ENCODE data around the gene CHD3. TPM values are rescaled to one million over a fixed set of nuclear protein-coding genes. Genes with fewer than 3 reads are reported as not detected.

Gene CHD3
- total and polyA plus RNA-seq, 2 of the 13 experiments (the other 11 are each of a cell fraction or from before 2014, with no cell fraction given) = 2.7 to 3.7 TPM

DNA sequence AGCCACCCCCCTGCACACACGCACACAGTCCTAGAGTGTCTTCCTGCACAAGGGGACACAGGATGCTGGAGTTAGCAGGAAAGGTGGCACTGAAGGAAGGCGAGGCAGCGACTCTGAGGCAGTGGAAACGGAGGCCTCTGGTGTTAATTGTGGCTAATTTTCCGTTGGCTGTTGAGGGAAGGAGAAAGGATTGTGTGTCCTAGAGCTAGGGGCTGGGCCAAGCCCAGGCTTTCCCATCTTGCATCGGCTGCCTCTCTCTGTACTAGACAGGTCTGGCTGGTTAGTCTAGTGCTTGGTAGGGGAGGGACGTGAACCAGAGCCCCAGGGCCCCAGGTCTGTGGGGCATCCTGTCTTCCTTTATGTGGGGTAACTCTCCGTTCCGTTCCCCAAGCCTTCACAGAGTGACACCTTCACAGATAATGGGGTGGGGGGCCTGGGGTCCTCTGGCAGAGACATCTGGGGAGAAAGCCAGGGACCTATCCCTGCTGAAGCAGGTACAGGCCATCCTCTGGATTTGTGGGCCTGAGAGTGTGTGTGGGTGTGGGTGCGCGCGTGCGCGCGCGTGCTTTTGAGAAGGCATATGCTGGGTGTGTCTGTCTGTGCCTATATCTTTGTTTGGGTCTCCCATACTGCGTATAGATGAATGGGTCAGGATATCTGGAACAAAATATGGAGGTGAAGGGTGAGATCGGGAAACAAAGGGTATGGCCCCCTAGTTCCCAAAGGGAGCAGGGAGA lies at the start of gene CHD3 (continued):
- TF ChIP-seq, protein P1, sequence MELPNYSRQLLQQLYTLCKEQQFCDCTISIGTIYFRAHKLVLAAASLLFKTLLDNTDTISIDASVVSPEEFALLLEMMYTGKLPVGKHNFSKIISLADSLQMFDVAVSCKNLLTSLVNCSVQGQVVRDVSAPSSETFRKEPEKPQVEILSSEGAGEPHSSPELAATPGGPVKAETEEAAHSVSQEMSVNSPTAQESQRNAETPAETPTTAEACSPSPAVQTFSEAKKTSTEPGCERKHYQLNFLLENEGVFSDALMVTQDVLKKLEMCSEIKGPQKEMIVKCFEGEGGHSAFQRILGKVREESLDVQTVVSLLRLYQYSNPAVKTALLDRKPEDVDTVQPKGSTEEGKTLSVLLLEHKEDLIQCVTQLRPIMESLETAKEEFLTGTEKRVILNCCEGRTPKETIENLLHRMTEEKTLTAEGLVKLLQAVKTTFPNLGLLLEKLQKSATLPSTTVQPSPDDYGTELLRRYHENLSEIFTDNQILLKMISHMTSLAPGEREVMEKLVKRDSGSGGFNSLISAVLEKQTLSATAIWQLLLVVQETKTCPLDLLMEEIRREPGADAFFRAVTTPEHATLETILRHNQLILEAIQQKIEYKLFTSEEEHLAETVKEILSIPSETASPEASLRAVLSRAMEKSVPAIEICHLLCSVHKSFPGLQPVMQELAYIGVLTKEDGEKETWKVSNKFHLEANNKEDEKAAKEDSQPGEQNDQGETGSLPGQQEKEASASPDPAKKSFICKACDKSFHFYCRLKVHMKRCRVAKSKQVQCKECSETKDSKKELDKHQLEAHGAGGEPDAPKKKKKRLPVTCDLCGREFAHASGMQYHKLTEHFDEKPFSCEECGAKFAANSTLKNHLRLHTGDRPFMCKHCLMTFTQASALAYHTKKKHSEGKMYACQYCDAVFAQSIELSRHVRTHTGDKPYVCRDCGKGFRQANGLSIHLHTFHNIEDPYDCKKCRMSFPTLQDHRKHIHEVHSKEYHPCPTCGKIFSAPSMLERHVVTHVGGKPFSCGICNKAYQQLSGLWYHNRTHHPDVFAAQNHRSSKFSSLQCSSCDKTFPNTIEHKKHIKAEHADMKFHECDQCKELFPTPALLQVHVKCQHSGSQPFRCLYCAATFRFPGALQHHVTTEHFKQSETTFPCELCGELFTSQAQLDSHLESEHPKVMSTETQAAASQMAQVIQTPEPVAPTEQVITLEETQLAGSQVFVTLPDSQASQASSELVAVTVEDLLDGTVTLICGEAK (IDR thresholded peaks at IDR 0.05) = no peak
- TF ChIP-seq, protein P1 (CRISPR knock-in tag; IDR thresholded peaks at IDR 0.05) = 0 out of 2 replicates have a peak, but pooled peaks have one; percentile 52
- no peak for TF ChIP-seq SNAI1 (CRISPR knock-in tag; IDR thresholded peaks at IDR 0.05; ENCODE audit: borderline replicate concordance)
- no peak for TF ChIP-seq FOXP4 (CRISPR knock-in tag; IDR thresholded peaks at IDR 0.05)
- no peak for TF ChIP-seq SMARCE1 (IDR thresholded peaks at IDR 0.05; ENCODE audit: borderline replicate concordance)
- TF ChIP-seq, protein P2, sequence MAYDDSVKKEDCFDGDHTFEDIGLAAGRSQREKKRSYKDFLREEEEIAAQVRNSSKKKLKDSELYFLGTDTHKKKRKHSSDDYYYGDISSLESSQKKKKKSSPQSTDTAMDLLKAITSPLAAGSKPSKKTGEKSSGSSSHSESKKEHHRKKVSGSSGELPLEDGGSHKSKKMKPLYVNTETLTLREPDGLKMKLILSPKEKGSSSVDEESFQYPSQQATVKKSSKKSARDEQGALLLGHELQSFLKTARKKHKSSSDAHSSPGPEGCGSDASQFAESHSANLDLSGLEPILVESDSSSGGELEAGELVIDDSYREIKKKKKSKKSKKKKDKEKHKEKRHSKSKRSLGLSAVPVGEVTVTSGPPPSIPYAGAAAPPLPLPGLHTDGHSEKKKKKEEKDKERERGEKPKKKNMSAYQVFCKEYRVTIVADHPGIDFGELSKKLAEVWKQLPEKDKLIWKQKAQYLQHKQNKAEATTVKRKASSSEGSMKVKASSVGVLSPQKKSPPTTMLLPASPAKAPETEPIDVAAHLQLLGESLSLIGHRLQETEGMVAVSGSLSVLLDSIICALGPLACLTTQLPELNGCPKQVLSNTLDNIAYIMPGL (CRISPR knock-in tag; IDR thresholded peaks at IDR 0.05; ENCODE audit: borderline replicate concordance in 1 of 2, low read depth in 1 of 2) = no peak
- no peak for TF ChIP-seq ARID3A (IDR thresholded peaks at IDR 0.05; ENCODE audit: low read depth, low read length)
- TF ChIP-seq ZFP91 (CRISPR knock-in tag; IDR thresholded peaks at IDR 0.05; ENCODE audit: borderline replicate concordance) = peak; percentile 39; the same call in 1 of the 2 replicates
